A549 (cell line): ENCODE measurements around the gene COQ8B. TPM values are rescaled to one million over a fixed set of nuclear protein-coding genes. Genes with fewer than 3 reads are reported as not detected.

Source experiments
- ATAC-seq, 2 experiments: fragments of 200-7000 bp in 1 of 2; fragments of >200 bp in 1 of 2; cut with Nextera tagmentation in 1 of 2; cut with Tn5 transposase in 1 of 2; 3 replicates each; pipeline versions ENCODE4 v1.8.0 to v1.9.1; 2018 to 2020; ENCODE audit warnings: mild to moderate bottlenecking in 1 of 2, moderate library complexity in 1 of 2
- CTCF ChIA-PET: fragments of 300-600 bp; sonication (Branson Sonifier 250); formaldehyde crosslinking; extraction: SDS; loops from one replicate; lab custom pipeline; 2021; ENCODE audit warnings: antibody characterized with exemption, inconsistent platforms; lab: Yijun Ruan, JAX
- POLR2A ChIA-PET: fragments of 350-600 bp; formaldehyde crosslinking; extraction: SDS; loops from one replicate; lab custom pipeline; 2021; ENCODE audit warnings: antibody characterized with exemption, inconsistent platforms; lab: Yijun Ruan, JAX
- DNase-seq, 2 experiments: peaks; one replicate each; pipeline versions ENCODE4 v3.0.0 to v3.0.0-alpha.2; 2011 to 2016; ENCODE audit warnings: low read depth in 1 of 2, low spot score in 1 of 2
- FAIRE-seq: peaks from 2 replicates; lab custom pipeline; 2011; peaks lifted over from hg19 to GRCh38; lab: Jason Lieb, UNC
- H3K27ac ChIP-seq, 2 experiments: fragments of >200 bp; sonication (Bioruptor Twin); formaldehyde crosslinking; 3 replicates each; pipeline ENCODE4 v1.5.1; 2016 to 2017
- H3K4me1 ChIP-seq: fragments of >200 bp; sonication (Bioruptor Twin); formaldehyde crosslinking; 3 replicates; pipeline ENCODE4 v1.6.1; 2016
- H3K4me2 ChIP-seq: fragments of >200 bp; sonication (Bioruptor Twin); formaldehyde crosslinking; 3 replicates; pipeline ENCODE4 v1.6.1; 2016
- H3K4me3 ChIP-seq: fragments of >200 bp; sonication (Bioruptor Twin); formaldehyde crosslinking; 3 replicates; pipeline ENCODE4 v1.5.1; 2016
- H3K9me3 ChIP-seq: fragments of >200 bp; sonication (Bioruptor Twin); formaldehyde crosslinking; 3 replicates; pipeline ENCODE4 v1.6.1; 2016
- BCL3 ChIP-seq: fragments of >200 bp; sonication (Bioruptor Twin); formaldehyde crosslinking; IDR thresholded peaks from 3 replicates; pipeline ENCODE4 v1.6.1; 2016
- CBX2 ChIP-seq: fragments of 200-600 bp; sonication (generic); IDR thresholded peaks from 2 replicates; pipeline ENCODE4 v1.6.1; 2016; ENCODE audit warnings: low read depth, mild to moderate bottlenecking, borderline replicate concordance
- CBX8 ChIP-seq: fragments of 200-600 bp; sonication (generic); IDR thresholded peaks from 2 replicates; pipeline ENCODE4 v1.6.1; 2016
- CHD2 ChIP-seq: fragments of 150-350 bp; IDR thresholded peaks from 2 replicates; pipeline ENCODE4 v1.6.1; 2014; ENCODE audit warnings: low read length; ENCODE audit not compliant: partially characterized antibody
- CTCF ChIP-seq: fragments of >200 bp; sonication (Bioruptor Twin); formaldehyde crosslinking; IDR thresholded peaks from 3 replicates; pipeline ENCODE4 v1.5.1; 2016
- E2F6 ChIP-seq: IDR thresholded peaks from 2 replicates; pipeline ENCODE4 v1.6.1; 2012; ENCODE audit warnings: low read depth, borderline replicate concordance
- EHF ChIP-seq: fragments of 250-450 bp; sonication (Bioruptor Pico); IDR thresholded peaks from 2 replicates; pipeline ENCODE4 v1.5.0; 2020; ENCODE audit warnings: mild to moderate bottlenecking
- EHMT2 ChIP-seq: fragments of 200-600 bp; sonication (generic); IDR thresholded peaks from 2 replicates; pipeline ENCODE4 v1.6.1; 2016; ENCODE audit warnings: antibody characterized with exemption, low read depth, mild to moderate bottlenecking, moderate library complexity
- EP300 ChIP-seq, 2 experiments: fragments of >200 bp; sonication (Bioruptor Twin); formaldehyde crosslinking; IDR thresholded peaks; 2 replicates in 1 of 2; 3 replicates in 1 of 2; pipeline ENCODE4 v1.6.1; 2016 to 2017
- FOXS1 ChIP-seq: fragments of 250-450 bp; sonication (Bioruptor Pico); IDR thresholded peaks from 2 replicates; pipeline ENCODE4 v1.5.0; 2020; ENCODE audit warnings: mild to moderate bottlenecking, moderate library complexity
- GATA3 ChIP-seq: IDR thresholded peaks from 2 replicates; pipeline ENCODE4 v1.6.1; 2012; ENCODE audit warnings: borderline replicate concordance
- HEYL ChIP-seq: fragments of 250-450 bp; sonication (Bioruptor Pico); IDR thresholded peaks from 2 replicates; pipeline ENCODE4 v1.8.0; 2021; ENCODE audit warnings: mild to moderate bottlenecking, moderate library complexity
- HOXA7 ChIP-seq: fragments of 250-450 bp; sonication (Bioruptor Pico); IDR thresholded peaks from 2 replicates; pipeline ENCODE4 v1.5.0; 2020; ENCODE audit warnings: mild to moderate bottlenecking, moderate library complexity
- HOXB13 ChIP-seq: fragments of 250-450 bp; sonication (Bioruptor Pico); IDR thresholded peaks from 2 replicates; pipeline ENCODE4 v1.5.0; 2020; ENCODE audit warnings: low read depth, mild to moderate bottlenecking, moderate library complexity
- HOXB5 ChIP-seq: fragments of 250-450 bp; sonication (Bioruptor Pico); IDR thresholded peaks from 2 replicates; pipeline ENCODE4 v1.5.0; 2020; ENCODE audit warnings: mild to moderate bottlenecking, moderate library complexity
- JUNB ChIP-seq: fragments of >200 bp; sonication (Bioruptor Twin); formaldehyde crosslinking; IDR thresholded peaks from 2 replicates; pipeline ENCODE4 v1.6.1; 2016
- KDM5A ChIP-seq: fragments of 200-600 bp; sonication (generic); IDR thresholded peaks from 2 replicates; pipeline ENCODE4 v1.6.1; 2016; ENCODE audit warnings: antibody characterized with exemption, mild to moderate bottlenecking
- MAFK ChIP-seq: fragments of 450-650 bp; IDR thresholded peaks from 2 replicates; pipeline ENCODE4 v1.6.1; 2014; ENCODE audit not compliant: partially characterized antibody
- MAZ ChIP-seq: fragments of 150-350 bp; IDR thresholded peaks from 2 replicates; pipeline ENCODE4 v1.6.1; 2014; ENCODE audit warnings: antibody characterized with exemption, low read depth, low read length, borderline replicate concordance
- MYC ChIP-seq: IDR thresholded peaks from 2 replicates; pipeline ENCODE4 v1.6.1; 2012; ENCODE audit warnings: mild to moderate bottlenecking, inconsistent platforms, low read length, improper control_type of control experiment, borderline replicate concordance
- PBX3 ChIP-seq: IDR thresholded peaks from 2 replicates; pipeline ENCODE4 v1.6.1; 2012
- PHF8 ChIP-seq: fragments of 200-600 bp; sonication (generic); IDR thresholded peaks from 2 replicates; pipeline ENCODE4 v1.6.1; 2016; ENCODE audit warnings: low read depth, mild to moderate bottlenecking, antibody characterized with exemption, moderate library complexity, borderline replicate concordance
- POLR2A ChIP-seq: IDR thresholded peaks from 2 replicates; pipeline ENCODE4 v1.6.1; 2012; ENCODE audit warnings: mild to moderate bottlenecking, low read length
- RAD21 ChIP-seq, 2 experiments: fragments of >200 bp in 1 of 2; sonication (Bioruptor Twin) in 1 of 2; formaldehyde crosslinking in 1 of 2; IDR thresholded peaks in 1 of 2; conservative IDR thresholded peaks in 1 of 2; 2 replicates in 1 of 2; 3 replicates in 1 of 2; pipeline ENCODE4 v1.6.1; 2012 to 2018; ENCODE audit warnings: inconsistent platforms in 1 of 2
- RCOR1 ChIP-seq: fragments of 150-350 bp; IDR thresholded peaks from 2 replicates; pipeline ENCODE4 v1.6.1; 2014; ENCODE audit warnings: antibody characterized with exemption, low read length, low read depth
- RNF2 ChIP-seq: fragments of 200-600 bp; sonication (generic); IDR thresholded peaks from 2 replicates; pipeline ENCODE4 v1.6.1; 2016; ENCODE audit warnings: low read depth, mild to moderate bottlenecking, antibody characterized with exemption, moderate library complexity, borderline replicate concordance
- SMC3 ChIP-seq: fragments of >200 bp; sonication (Bioruptor Twin); formaldehyde crosslinking; IDR thresholded peaks from 3 replicates; pipeline ENCODE4 v1.6.1; 2018; ENCODE audit warnings: inconsistent platforms
- SREBF2 ChIP-seq: fragments of 450-650 bp; IDR thresholded peaks from 2 replicates; pipeline ENCODE4 v1.6.1; 2014; ENCODE audit warnings: mild to moderate bottlenecking, moderate library complexity
- TFCP2L1 ChIP-seq: fragments of 250-450 bp; sonication (Bioruptor Pico); IDR thresholded peaks from 2 replicates; pipeline ENCODE4 v1.5.0; 2021; ENCODE audit warnings: mild to moderate bottlenecking
- TP53 ChIP-seq: fragments of 250-450 bp; sonication (Bioruptor Pico); IDR thresholded peaks from 2 replicates; pipeline ENCODE4 v1.5.0; 2021; ENCODE audit warnings: mild to moderate bottlenecking, moderate library complexity
- ZC3H11A ChIP-seq: fragments of 450-650 bp; IDR thresholded peaks from 2 replicates; pipeline ENCODE4 v1.6.1; 2014; ENCODE audit warnings: antibody characterized with exemption, mild to moderate bottlenecking
- ZFP36 ChIP-seq: fragments of 450-650 bp; IDR thresholded peaks from 2 replicates; pipeline ENCODE4 v1.6.1; 2014; ENCODE audit warnings: borderline replicate concordance; ENCODE audit not compliant: partially characterized antibody
- ZNF302 ChIP-seq: fragments of 250-450 bp; sonication (Bioruptor Pico); IDR thresholded peaks from 2 replicates; pipeline ENCODE4 v1.9.0; 2021; ENCODE audit warnings: inconsistent platforms, mild to moderate bottlenecking, moderate library complexity
- ZSCAN20 ChIP-seq: fragments of 250-450 bp; sonication (Bioruptor Pico); IDR thresholded peaks from 2 replicates; pipeline ENCODE4 v1.8.0; 2022; ENCODE audit warnings: mild to moderate bottlenecking, moderate library complexity
- WGBS: methylation state at CpG from one replicate; pipeline ENCODE4 v1.1.6; 2017; ENCODE audit errors: missing lambda C conversion rate; 5-methylcytosine and 5-hydroxymethylcytosine counted together
- polyA plus RNA-seq, 4 experiments: library from polyadenylated mRNA; depleted of rRNA in 3 of 4; stranded (reverse); fragments of >200 nt; fragmentation: RNase III in 1 of 4; extraction: RNeasy Plus Mini Kit Qiagen cat#74134 plus additional on column Dnase treatment in 1 of 4; gene quantifications; 2 replicates in 3 of 4; 3 replicates in 1 of 4; pipeline ENCODE4 v1.2.3, GENCODE V29; 2011 to 2017

COQ8B gene
- polyA plus RNA-seq, 2 of the 4 experiments (the other 2 are of a cell fraction) = 47.2 to 63.6 TPM

GRCh38 chr19:40717325-40717879, 716 bp upstream of the COQ8B start:
- Histone ChIP-seq H3K4me1 (peaks cover 40% of the 10 kb centered on the region), H3K27ac (peak overlapping the region; percentile 88 to 93), H3K4me2 (peak overlapping the region; percentile 91), H3K9me3 (no peaks in the 10 kb centered on the region), H3K4me3 (peak overlapping the region; percentile 64)
- ChIA-PET POLR2A (interaction anchor here (0.6 to 2.4 kb wide), 21 partner anchors 11 to 646 kb away, joined by 3 to 71 read pairs (median 5); partner anchors contain the start of genes ACTMAP, B9D2, EGLN2 and NUMBL), CTCF (interaction anchor here (1.3 to 2.4 kb wide), 6 partner anchors 16 to 427 kb away, joined by 3 to 23 read pairs (median 4); no protein-coding TSS in a partner anchor)
- FAIRE-seq = no peak
- TF ChIP-seq PHF8 (peak; percentile 27), HEYL (CRISPR knock-in tag) (no peak), HOXB5 (CRISPR knock-in tag) (0 out of 2 replicates have a peak, but pooled peaks have one; percentile 83)
- DNase-seq = peak in 1 of 2 experiments; percentile 65
- peak in 1 of 2 experiments; percentile 1; a peak in 2 of 6 replicates for ATAC-seq
- 2% methylated on average over 20 of the region's 20 CpGs for WGBS

- DNase-seq (peak; percentile 93 to 96), FAIRE-seq (peak; percentile 7), ATAC-seq (peak; percentile 5 to 17)
- ChIA-PET POLR2A (interaction anchor here (0.6 to 2.4 kb wide), 16 partner anchors 14 to 648 kb away, joined by 3 to 71 read pairs (median 6); partner anchors contain the start of genes ACTMAP, B9D2, EGLN2 and NUMBL), CTCF (interaction anchor here (0.7 to 2.4 kb wide), 12 partner anchors 9 to 428 kb away, joined by 3 to 23 read pairs (median 4); partner anchors contain the start of gene EGLN2)
- H3K4me1 ChIP-seq = peaks cover 31% of the 10 kb centered on the region
- peak overlapping the region; percentile 88 to 93 for H3K27ac ChIP-seq
- H3K9me3 ChIP-seq = no peaks in the 10 kb centered on the region
- peak overlapping the region; percentile 64 for H3K4me3 ChIP-seq
- 1% methylated on average over 8 of the region's 8 CpGs for WGBS
- peak overlapping the region; percentile 95 for H3K4me2 ChIP-seq
- TF ChIP-seq RNF2 = no peak
- no peak; the same call in none of the 2 replicates for TF ChIP-seq HOXA7 (CRISPR knock-in tag)
- no peak for TF ChIP-seq CBX2
- no peak for TF ChIP-seq ZC3H11A
- no peak for TF ChIP-seq SREBF2
- TF ChIP-seq CTCF = no peak
- TF ChIP-seq TP53 = no peak
- peak; percentile 56; the same call in 2 of the 3 replicates for TF ChIP-seq BCL3
- TF ChIP-seq EP300 (IDR thresholded peaks at IDR 0.05) = no peak
- no peak for TF ChIP-seq MAZ
- TF ChIP-seq SMC3 = no peak
- TF ChIP-seq E2F6 = no peak
- TF ChIP-seq HOXB13 (CRISPR knock-in tag) = no peak; the same call in 1 of the 2 replicates
- TF ChIP-seq GATA3 = no peak
- TF ChIP-seq CHD2 = no peak
- 0 out of 2 replicates have a peak, but pooled peaks have one; percentile 74 for TF ChIP-seq TFCP2L1 (CRISPR knock-in tag)
- no peak for TF ChIP-seq CBX8
- peak; percentile 32 for TF ChIP-seq MAFK
- no peak for TF ChIP-seq RAD21 (conservative IDR thresholded peaks at IDR 0.05 in 1 of 2, IDR thresholded peaks at IDR 0.05 in 1 of 2)
- TF ChIP-seq RCOR1 = no peak
- peak; percentile 64 for TF ChIP-seq JUNB
- peak; percentile 53 for TF ChIP-seq ZFP36
- no peak for TF ChIP-seq EHMT2
- TF ChIP-seq MYC = no peak
- no peak for TF ChIP-seq EHF (CRISPR knock-in tag)
- TF ChIP-seq FOXS1 (CRISPR knock-in tag) = peak; percentile 61; the same call in 1 of the 2 replicates
- TF ChIP-seq POLR2A = no peak
- no peak for TF ChIP-seq ZSCAN20
- no peak for TF ChIP-seq ZNF302 (CRISPR knock-in tag)
- no peak for TF ChIP-seq KDM5A
- peak; percentile 54; the same call in 1 of the 2 replicates for TF ChIP-seq PBX3
Observed at GRCh38 chr19:40716031-40716481, 630 bp downstream of the COQ8B start.
